ENCODE results near the gene SERPINB1.
A peak's percentile ranks its signal among the peaks of the same experiment; 100 is the strongest.

SERPINB1 gene

GRCh38 chr6:2850538-2851113 is 9.0 kb upstream of the SERPINB1 start:
- no peak for DNase-seq (ENCODE audit: low read depth in 3 of 3, low spot score in 1 of 3)

DNA sequence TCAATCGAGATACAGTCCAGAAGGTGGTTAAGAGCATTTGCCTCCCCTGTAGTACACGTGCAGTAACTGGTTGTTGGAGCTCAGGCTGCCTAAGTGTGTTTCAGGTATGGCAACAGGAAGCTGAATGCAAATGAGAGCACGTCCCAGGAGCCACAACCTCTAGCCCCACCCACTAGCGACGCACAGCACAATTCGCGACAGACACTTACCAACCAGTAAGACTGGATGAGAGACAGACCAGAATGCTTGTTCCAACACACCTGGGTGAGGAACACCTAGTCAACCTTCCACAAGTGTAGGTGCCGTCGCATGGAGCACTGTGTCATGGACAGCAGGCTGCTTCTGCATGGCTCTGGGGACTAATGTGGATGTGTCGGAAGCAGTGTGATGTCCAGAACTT is 7.2 kb upstream of the SERPINB1 start:
- peak in 1 of 3 donors; percentile 33 for DNase-seq (ENCODE audit: low read depth in 3 of 3, low spot score in 1 of 3)

DNA sequence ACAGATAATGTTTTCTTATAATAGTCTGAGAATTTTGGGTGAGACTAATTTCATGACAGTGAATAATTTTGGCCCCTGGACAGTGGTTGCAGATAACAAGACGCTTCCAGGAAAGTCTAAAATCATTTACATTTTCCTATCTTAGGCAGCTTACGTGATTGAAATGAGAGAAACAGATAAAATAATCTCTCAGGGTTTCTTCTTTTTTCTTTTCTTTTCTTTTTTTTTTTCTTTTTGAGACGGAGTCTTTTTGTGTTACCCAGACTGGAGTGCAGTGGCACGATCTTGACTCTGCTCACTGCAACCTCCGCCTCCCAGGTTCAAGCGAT is 4.2 kb upstream of the SERPINB1 start:
- DNase-seq (ENCODE audit: low read depth in 3 of 3, low spot score in 1 of 3), result no peak

GRCh38 chr6:2844008-2844407 is 2.3 kb upstream of the SERPINB1 start:
- no peak for DNase-seq (ENCODE audit: low read depth in 3 of 3, low spot score in 1 of 3)

GRCh38 chr6:2843138-2843740 is 1.6 kb upstream of the SERPINB1 start:
- DNase-seq (ENCODE audit: low read depth in 3 of 3, low spot score in 1 of 3), result no peak

- no peak for DNase-seq (ENCODE audit: low read depth in 3 of 3, low spot score in 1 of 3)
Measured at GRCh38 chr6:2842139-2842552, 483 bp upstream of the SERPINB1 start.

DNA sequence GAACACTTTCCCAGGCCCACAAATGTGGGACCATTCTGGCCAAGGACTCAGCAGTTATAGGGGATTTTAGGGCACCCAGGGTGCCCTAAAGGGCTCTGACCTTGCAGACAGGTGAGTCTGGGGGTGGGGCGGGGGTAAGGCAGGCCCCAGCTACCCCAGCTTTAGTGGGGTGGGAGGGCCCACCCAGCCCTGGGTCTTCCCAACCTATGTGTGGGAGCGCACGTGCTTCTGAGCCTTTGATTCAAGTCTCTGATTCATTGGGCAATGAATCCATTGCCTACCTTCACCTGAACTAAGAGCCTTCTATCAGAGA is 958 bp downstream of the SERPINB1 start:
- DNase-seq (ENCODE audit: low read depth in 3 of 3, low spot score in 1 of 3), result no peak

- DNase-seq (ENCODE audit: low read depth in 3 of 3, low spot score in 1 of 3), result no peak
Measured at GRCh38 chr6:2839982-2840748, 1.5 kb downstream of the SERPINB1 start.

DNA sequence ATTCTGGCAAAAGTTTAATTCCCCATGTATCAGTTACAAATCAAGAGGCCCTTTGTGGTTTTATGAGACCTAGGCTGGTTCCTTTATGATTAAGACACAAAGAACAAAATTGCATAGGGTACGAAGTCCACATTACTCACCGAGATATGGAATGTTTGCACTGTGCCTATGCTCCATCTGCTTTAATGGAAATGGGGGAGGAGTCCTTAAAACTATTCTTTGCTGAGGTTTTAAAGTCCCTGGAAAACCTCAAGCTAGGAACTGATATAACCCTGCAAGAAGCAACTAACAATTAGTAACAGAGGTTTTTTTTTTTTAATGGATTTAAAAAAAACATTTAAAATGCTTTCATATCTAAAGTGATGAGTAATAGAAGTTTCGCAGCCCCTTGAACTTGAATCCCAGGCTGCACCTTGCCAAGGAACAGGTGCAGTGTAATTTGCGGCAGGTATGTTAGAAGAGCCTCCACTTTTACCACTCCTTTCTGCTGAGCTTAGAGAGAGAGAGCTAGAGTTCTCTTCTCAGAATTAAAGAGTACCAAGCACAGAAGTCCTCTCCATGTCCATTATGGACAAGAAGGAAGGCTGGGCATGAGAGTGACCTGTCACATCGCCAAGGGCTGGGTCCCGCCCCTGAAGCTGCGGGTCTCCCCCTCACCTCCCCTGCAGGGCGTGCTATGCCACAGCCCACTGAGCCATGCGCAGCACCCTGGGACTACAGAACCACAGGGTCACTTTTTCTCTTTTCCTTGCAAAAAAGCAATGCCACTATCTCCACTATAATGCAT is 2.3 kb downstream of the SERPINB1 start:
- DNase-seq (ENCODE audit: low read depth in 3 of 3, low spot score in 1 of 3), result no peak

DNA sequence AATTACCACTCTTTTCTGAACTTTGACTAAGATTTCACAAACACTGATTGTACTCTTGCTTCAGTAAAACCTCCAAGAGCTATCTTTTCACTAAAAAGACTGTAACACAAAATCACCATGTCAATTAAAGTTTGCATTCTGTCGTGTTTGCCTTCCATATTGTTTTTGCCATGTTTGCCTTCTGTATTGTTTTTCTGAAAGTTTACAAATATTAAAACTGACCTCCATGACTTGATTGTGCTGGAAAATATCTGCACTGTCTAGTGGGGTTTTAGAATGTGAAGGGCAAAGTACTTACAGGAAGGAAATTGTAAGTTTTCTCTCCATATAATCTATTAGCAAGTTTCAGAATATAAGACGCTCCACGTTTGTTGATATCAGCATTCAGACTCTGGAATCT is 3.4 kb downstream of the SERPINB1 start:
- no peak for DNase-seq (ENCODE audit: low read depth in 3 of 3, low spot score in 1 of 3)

GRCh38 chr6:2834262-2834661 is 7.4 kb downstream of the SERPINB1 start:
- no peak for DNase-seq (ENCODE audit: low read depth in 3 of 3, low spot score in 1 of 3)

- DNase-seq (ENCODE audit: low read depth in 3 of 3, low spot score in 1 of 3), result no peak
Measured at GRCh38 chr6:2831392-2831791, 10.3 kb downstream of the SERPINB1 start.

DNA sequence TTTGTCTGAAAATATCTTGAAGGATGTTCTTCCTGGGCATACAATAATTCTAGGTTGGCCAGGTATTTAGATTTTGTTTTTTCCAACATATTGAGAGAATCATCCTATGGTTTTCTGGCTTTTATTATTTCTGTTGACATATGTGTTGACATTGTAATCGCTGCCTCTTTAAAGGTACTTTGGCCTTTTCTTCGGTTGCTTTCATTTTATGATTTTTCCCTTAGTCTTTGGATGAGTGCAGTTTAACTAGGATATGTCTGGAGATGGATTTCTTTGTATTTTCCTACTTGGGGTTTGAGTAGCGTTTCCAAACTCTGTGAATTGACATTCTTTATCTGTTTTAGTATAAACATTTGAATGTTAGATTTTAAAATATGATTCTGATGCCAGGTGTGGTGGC is 11.5 kb downstream of the SERPINB1 start:
- no peak for DNase-seq (ENCODE audit: low read depth in 3 of 3, low spot score in 1 of 3)

DNA sequence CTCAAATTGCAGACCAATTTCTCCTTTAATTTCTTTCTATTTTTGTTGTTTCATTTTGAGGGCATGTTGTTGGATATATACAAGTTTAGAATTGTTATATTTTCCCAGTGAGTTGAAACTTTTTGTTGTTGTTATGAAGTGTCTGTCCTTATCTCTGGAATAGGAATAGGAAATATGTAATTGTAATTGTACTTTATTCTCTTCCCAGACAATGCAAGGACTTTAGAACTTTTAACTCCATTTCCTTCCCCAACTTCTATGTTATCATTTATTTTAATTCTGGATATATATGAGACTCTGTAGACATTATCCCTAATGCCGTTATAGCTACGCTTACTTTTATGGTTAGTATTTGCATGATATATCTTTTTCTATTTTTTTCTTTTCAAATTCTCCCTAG is 12.4 kb downstream of the SERPINB1 start:
- DNase-seq (ENCODE audit: low read depth in 3 of 3, low spot score in 1 of 3), result no peak

GRCh38 chr6:2828629-2829028 is 13.0 kb downstream of the SERPINB1 start:
- no peak for DNase-seq (ENCODE audit: low read depth in 3 of 3, low spot score in 1 of 3)

GRCh38 chr6:2827142-2827541 is 14.5 kb downstream of the SERPINB1 start:
- no peak for DNase-seq (ENCODE audit: low read depth in 3 of 3, low spot score in 1 of 3)

GRCh38 chr6:2826131-2826530 is 15.5 kb downstream of the SERPINB1 start:
- DNase-seq (ENCODE audit: low read depth in 3 of 3, low spot score in 1 of 3), result no peak

DNA sequence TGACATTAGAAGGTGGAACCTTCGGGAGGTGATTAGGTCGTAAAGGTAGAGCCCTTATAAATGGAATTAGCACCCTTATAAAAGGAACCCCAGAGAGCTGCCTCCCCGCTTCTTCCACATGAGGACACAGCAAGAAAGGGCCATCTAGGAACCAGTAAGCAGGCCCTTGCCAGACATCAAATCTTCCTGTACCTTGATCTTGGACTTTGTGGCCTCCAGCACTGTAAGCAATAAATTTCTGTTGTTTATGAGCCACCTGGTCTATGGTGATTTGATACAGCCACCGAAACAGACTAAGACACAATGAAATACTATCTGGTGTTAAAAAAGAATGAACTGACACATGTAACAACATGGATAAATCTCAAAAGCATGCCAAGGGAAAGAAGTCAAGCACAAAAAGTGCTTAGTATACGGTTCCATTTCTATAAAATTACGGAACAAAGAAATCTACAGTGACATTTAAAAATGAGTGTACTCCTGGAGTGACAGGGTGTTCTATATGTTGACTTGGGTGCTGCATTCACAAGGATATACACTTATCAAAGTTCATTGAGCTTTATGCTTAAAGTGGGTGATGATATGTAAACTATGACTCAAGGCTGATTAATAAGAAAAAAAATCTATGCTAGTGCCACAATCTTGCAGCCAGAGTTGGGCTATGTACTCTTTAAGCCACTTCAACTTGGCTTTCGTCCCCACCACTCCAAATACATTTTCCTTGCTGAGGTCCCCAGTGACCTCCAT is 18.4 kb downstream of the SERPINB1 start:
- DNase-seq (ENCODE audit: low read depth in 3 of 3, low spot score in 1 of 3), result no peak

DNA sequence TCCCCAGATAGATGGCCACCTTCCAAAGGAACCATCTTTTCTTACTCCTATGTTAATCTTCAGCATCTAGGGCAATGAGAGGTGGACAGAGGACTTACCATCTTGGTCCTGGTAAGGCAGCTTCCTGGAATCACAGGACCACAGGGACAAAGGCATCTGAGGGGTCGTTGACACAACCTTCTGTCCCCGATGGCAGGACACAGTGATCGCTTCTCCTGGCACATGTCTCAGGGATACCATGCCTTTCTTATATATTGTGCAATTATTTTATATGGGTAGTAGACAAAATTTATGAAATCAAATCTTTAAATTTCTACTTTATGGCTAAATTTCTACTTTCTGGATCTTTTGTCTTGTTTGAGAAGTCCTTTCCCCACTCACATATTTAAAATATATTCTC is 20.1 kb downstream of the SERPINB1 start:
- no peak for DNase-seq (ENCODE audit: low read depth in 3 of 3, low spot score in 1 of 3)

DNA sequence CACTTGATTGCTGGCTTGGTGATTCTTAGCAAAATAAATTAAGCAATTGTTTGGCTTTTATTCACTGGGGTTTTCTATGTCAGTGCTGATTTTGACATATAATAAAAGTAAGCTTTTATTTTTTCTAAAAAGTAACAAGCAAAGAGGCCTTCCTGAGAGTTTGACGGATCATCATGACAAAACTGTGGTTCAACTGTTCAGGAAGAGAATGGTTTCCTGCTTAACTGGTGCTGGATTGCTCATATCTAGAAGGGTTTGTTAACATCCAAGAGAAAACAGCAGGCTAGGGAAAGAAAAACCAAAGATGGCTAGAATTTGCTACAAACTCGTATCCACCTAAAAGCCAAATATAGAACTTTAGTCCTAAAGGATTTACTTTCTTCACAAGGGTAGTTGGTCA is 21.2 kb downstream of the SERPINB1 start:
- DNase-seq (ENCODE audit: low read depth in 3 of 3, low spot score in 1 of 3), result no peak

GRCh38 chr6:2819978-2820377 is 21.7 kb downstream of the SERPINB1 start:
- DNase-seq (ENCODE audit: low read depth in 3 of 3, low spot score in 1 of 3), result no peak

Measured in stimulated activated CD4-positive, alpha-beta T cell treated with anti-CD3 and anti-CD28 coated beads, TNF-alpha, amount 100 ng/mL, for 1 hour (primary cell).